Muscle of back (tissue), 11 donors: ENCODE measurements around the gene PCAT6. TPM values are rescaled to one million over a fixed set of nuclear protein-coding genes. Genes with fewer than 3 reads are reported as not detected.
"Not testable (repeated sequence)": the region's sequence is repeated elsewhere in the genome, so short reads cannot be mapped to it uniquely, and the experiment has no call there.

Source experiments
- DNase-seq, 3 donors: peaks; one replicate each; pipeline versions ENCODE4 v3.0.0 to v3.0.0-alpha.2; 2013
- polyA plus RNA-seq, 10 donors: library from polyadenylated mRNA; unstranded; fragments of 120-200 nt; gene quantifications; one replicate each; pipeline ENCODE4 v1.2.1, GENCODE V29; 2013; ENCODE audit not compliant: insufficient read length in 10 of 10

PCAT6 gene
- polyA plus RNA-seq, 10 donors = 1.6 to 4.0 (median 2.4) TPM

GRCh38 chr1:202806845-202807450 lies 3.8 kb upstream of the PCAT6 start:
- peak in 2 of 3 donors; percentile 26 to 79 for DNase-seq

GRCh38 chr1:202807451-202807925 lies 3.3 kb upstream of the PCAT6 start:
- peak in 2 of 3 donors; percentile 32 to 68 for DNase-seq

- DNase-seq = peak; percentile 73 to 90 (median 89)
These were observed 2.6 kb upstream of the PCAT6 start, which contains the start of gene KDM5B for GRCh38 chr1:202807926-202808757. Gene KDM5B (minus strand): TSS chr1:202808421. CDS start chr1:202808305, 116 bp downstream.

- DNase-seq = peak in 1 of 3 donors; percentile 17
These were observed 1.1 kb upstream of the PCAT6 start for GRCh38 chr1:202809597-202810159.

GRCh38 chr1:202810193-202810614 lies 550 bp upstream of the PCAT6 start:
- no peak for DNase-seq

- DNase-seq = peak in 2 of 3 donors; percentile 35 to 74
These were observed 782 bp downstream of the PCAT6 start for GRCh38 chr1:202811296-202812175.

- DNase-seq = no peak
These were observed 1.6 kb downstream of the PCAT6 start for GRCh38 chr1:202812176-202813026.

GRCh38 chr1:202815120-202815519 lies 4.4 kb downstream of the PCAT6 start:
- DNase-seq = no peak

GRCh38 chr1:202818819-202819218 lies 8.1 kb downstream of the PCAT6 start:
- DNase-seq = no peak

- DNase-seq = peak in 1 of 3 donors; percentile 12
These were observed 10.7 kb downstream of the PCAT6 start for GRCh38 chr1:202821467-202821866.

- no peak for DNase-seq
These were observed 15.0 kb downstream of the PCAT6 start for GRCh38 chr1:202825748-202826147.

- not testable (repeated sequence) for DNase-seq
These were observed 18.5 kb downstream of the PCAT6 start for GRCh38 chr1:202829223-202829622.

- DNase-seq = no peak
These were observed 21.2 kb downstream of the PCAT6 start for GRCh38 chr1:202831906-202832305.

- no peak for DNase-seq
These were observed 24.2 kb downstream of the PCAT6 start for GRCh38 chr1:202834771-202835547.

GRCh38 chr1:202835548-202836072 lies 24.9 kb downstream of the PCAT6 start:
- no peak for DNase-seq

- DNase-seq = no peak
These were observed 26.1 kb downstream of the PCAT6 start for GRCh38 chr1:202836623-202837403.

GRCh38 chr1:202837746-202838262 lies 27.1 kb downstream of the PCAT6 start:
- DNase-seq = no peak

GRCh38 chr1:202843081-202843480 lies 32.3 kb downstream of the PCAT6 start:
- no peak for DNase-seq
